Fibroblast of skin of left biceps (primary cell): ENCODE results near the gene FGF22.
A peak's percentile ranks its signal among the peaks of the same experiment; 100 is the strongest.
"Not testable (repeated sequence)": the region's sequence is repeated elsewhere in the genome, so short reads cannot be mapped to it uniquely, and the experiment has no call there.

Experiments used
- DNase-seq, 2 experiments: peaks; one replicate each; pipeline ENCODE4 v3.0.0-alpha.2; 2013; ENCODE audit warnings: low read depth in 2 of 2

Gene FGF22

GRCh38 chr19:607301-608154 is 32.2 kb upstream of the FGF22 start:
- DNase-seq = no peak

- DNase-seq = no peak
These were observed 31.3 kb upstream of the FGF22 start for GRCh38 chr19:608155-609003.

- DNase-seq = no peak
These were observed 30.7 kb upstream of the FGF22 start for GRCh38 chr19:609004-609346.

GRCh38 chr19:610071-610800 is 29.4 kb upstream of the FGF22 start:
- DNase-seq = no peak

- peak; percentile 55 to 56 for DNase-seq
These were observed 28.7 kb upstream of the FGF22 start for GRCh38 chr19:610801-611480.

- peak; percentile 93 for DNase-seq
These were observed 28.2 kb upstream of the FGF22 start for GRCh38 chr19:611481-611868.

- no peak for DNase-seq
These were observed 26.7 kb upstream of the FGF22 start for GRCh38 chr19:612941-613340.

GRCh38 chr19:613732-614567 is 25.7 kb upstream of the FGF22 start:
- no peak for DNase-seq

- no peak for DNase-seq
These were observed 24.1 kb upstream of the FGF22 start for GRCh38 chr19:615619-616018.

GRCh38 chr19:616062-616700 is 23.5 kb upstream of the FGF22 start:
- DNase-seq = no peak

GRCh38 chr19:616747-617526 is 22.7 kb upstream of the FGF22 start:
- no peak for DNase-seq

- DNase-seq = no peak
These were observed 22.0 kb upstream of the FGF22 start for GRCh38 chr19:617551-618246.

GRCh38 chr19:618247-618619 is 21.4 kb upstream of the FGF22 start:
- DNase-seq = no peak

GRCh38 chr19:618674-619285 is 20.9 kb upstream of the FGF22 start:
- DNase-seq = no peak

- DNase-seq = no peak
These were observed 20.2 kb upstream of the FGF22 start for GRCh38 chr19:619286-620002.

- DNase-seq = no peak
These were observed 19.4 kb upstream of the FGF22 start for GRCh38 chr19:620166-620862.

GRCh38 chr19:621191-621590 is 18.5 kb upstream of the FGF22 start:
- DNase-seq = not testable (repeated sequence)
